Left kidney (tissue), 2 donors: ENCODE results near the gene NUP98. TPM values are rescaled to one million over a fixed set of nuclear protein-coding genes. Genes with fewer than 3 reads are reported as not detected.
"Not testable (repeated sequence)": the region's sequence is repeated elsewhere in the genome, so short reads cannot be mapped to it uniquely, and the experiment has no call there.

Experiments used
- DNase-seq: peaks from one replicate; pipeline ENCODE4 v3.0.0-alpha.2; 2013
- polyA plus RNA-seq: library from polyadenylated mRNA; unstranded; fragments of 120-200 nt; gene quantifications from one replicate; pipeline ENCODE4 v1.2.1, GENCODE V29; 2013; ENCODE audit not compliant: insufficient read length

Gene NUP98
- polyA plus RNA-seq, 1 donor = 78.0 TPM

GRCh38 chr11:3827434-3828186 lies 30.3 kb upstream of the NUP98 start:
- DNase-seq = no peak

DNA sequence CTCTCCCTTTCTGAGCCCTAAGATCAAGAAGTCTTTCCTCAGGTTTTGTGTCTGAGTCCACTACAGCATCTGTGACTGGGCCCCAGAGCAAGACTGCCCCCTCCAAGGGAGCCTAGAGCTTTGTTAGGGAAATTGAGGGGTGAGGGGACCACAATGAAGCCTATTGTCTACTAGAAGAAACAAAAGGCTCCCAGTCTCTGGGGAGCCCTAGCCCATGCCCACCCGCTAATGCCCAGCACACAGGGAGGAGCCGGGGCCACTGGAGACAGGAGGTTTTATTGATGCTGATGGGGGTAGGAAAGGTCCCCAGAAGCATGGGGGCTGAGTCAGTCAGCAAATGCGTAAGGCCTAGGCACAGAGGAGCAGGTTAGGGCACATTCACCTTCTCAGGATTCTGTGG lies 29.4 kb upstream of the NUP98 start:
- DNase-seq = no peak

GRCh38 chr11:3825473-3826154 lies 28.3 kb upstream of the NUP98 start:
- DNase-seq = no peak

DNA sequence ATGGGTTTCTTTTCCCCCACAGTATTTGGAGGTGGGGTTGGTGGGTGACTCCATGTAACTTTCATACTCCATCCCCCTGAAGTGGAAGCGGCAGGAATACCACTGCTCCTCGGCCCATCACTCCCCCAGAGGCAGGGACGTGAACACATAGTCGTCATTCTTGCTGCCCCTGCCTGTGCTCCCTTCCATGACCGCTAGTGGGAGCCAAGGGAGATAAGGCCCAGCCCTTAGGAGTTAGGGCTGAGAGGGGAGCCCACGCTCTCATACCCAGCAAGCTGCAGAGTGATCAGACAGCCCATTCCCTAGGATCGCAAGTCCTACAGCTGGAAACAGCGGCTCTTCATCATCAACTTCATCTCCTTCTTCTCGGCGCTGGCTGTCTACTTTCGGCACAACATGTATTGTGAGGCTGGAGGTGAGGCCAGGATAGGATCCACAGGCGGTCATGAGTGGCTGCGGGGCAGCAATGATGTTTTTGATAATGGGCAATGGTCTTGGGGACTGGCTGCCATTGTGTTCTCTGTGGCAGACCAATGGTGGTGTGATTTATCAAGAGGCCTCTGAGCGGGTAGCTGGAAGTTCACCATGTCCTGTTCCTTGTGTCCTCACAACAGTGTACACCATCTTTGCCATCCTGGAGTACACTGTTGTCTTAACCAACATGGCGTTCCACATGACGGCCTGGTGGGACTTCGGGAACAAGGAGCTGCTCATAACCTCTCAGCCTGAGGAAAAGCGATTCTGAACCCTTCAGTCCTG lies 27.5 kb upstream of the NUP98 start:
- DNase-seq = no peak

GRCh38 chr11:3823762-3824506 lies 26.6 kb upstream of the NUP98 start:
- no peak for DNase-seq

GRCh38 chr11:3823303-3823702 lies 25.9 kb upstream of the NUP98 start:
- DNase-seq = no peak

DNA sequence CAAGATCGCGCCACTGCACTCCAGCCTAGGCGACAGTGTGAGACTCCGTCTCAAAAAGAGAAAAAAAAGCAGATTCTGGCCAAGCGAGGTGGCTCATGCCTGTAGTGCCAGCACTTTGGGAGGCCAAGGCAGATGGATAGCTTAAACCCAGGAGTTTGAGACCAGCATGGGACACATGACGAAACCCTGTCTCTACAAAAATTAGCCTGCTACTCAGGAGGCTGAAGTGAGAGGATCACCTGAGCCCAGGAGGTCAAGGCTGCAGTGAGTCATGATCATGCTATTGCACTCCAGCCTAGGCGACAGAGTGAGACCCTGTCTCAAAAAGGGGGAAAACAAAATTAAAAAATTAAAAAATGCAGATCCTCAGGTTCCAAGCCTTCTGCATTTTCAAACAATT lies 25.0 kb upstream of the NUP98 start:
- DNase-seq = no peak

GRCh38 chr11:3820971-3821370 lies 23.6 kb upstream of the NUP98 start:
- no peak for DNase-seq

GRCh38 chr11:3817181-3817800 lies 19.9 kb upstream of the NUP98 start:
- no peak for DNase-seq

- no peak for DNase-seq
These were observed 19.3 kb upstream of the NUP98 start for GRCh38 chr11:3816673-3817072.

DNA sequence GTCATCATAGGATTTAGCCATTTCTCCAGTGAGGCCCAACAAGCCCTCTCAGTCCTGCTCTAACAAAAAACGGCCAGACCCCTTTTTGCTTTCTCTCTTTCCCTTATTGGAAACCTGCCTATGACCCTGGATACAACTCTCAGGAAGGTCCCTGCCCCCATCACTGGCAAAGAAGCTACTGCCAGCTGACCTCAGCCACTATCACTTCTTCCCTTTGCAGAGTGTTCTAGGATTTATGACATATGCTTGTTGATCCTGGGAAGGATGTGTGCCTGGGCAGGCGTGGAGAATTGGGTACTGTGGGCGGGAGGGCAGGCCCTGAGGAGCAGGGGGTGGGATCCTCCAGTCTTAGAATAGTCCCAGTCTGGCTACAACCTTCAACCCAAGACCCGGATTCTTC lies 18.5 kb upstream of the NUP98 start:
- no peak for DNase-seq

DNA sequence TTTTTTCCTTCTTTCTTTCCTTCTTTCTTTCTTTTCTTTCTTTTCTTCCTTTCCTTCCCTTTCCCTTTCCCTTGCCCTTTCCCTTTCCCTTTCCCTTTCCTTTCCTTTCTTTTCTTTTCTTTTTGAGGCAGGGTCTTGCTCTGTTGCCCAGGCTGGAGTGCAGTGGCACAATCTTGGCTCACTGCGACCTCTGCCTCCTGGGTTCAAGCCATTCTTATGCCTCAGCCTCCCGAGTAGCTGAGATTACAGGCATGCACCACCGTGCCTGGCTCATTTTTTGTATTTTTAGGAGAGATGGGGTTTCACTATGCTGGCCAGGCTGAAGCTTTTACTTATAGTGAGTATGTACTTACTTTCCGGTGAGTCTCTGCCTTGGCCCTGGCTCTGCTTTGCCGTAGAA lies 17.5 kb upstream of the NUP98 start:
- not testable (repeated sequence) for DNase-seq

DNA sequence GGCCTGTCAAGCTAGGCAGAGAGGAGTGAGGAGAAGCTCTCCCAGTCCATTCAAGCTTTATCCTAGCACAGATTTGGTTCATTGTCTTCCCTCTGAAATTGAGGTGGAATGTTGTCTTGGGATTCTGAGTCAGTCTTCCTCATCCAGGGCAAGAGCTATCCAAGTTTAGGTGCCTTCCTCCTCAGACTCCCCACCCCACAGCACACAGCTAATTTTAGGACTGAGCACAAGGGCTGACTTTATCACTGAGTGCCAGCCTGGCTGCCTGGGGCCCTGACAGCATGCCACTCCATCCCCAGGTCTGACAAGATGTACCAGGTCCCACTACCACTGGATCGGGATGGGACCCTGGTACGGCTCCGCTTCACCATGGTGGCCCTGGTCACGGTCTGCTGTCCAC lies 13.6 kb upstream of the NUP98 start:
- DNase-seq = no peak

DNA sequence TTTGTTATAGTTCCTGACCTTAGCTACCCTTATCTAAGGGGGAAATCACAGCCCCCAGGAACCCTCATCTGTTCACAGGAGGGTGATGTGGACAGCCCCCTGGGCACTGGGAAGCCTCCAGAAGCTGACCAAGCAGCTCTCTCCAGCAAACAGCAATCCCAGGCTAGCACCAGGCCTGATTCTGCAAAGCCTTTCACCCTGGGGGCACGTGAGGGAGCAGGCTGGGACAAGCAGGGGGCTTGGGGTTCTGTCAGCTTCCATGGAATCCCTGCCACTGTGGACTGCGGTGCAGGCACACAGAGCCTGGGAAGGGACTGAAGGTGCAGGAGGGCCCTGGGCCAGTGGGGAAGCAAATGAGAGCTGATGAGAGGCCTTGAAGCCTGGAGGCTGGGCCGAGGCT lies 13.1 kb upstream of the NUP98 start:
- no peak for DNase-seq

- DNase-seq = no peak
These were observed 12.2 kb upstream of the NUP98 start for GRCh38 chr11:3809624-3809928.

GRCh38 chr11:3808861-3809623 lies 11.7 kb upstream of the NUP98 start:
- peak; percentile 46 for DNase-seq

- DNase-seq = peak; percentile 71
These were observed 10.8 kb upstream of the NUP98 start, which contains the start of gene PGAP2 for GRCh38 chr11:3807909-3808860. PGAP2 (plus strand) TSS chr11:3808560; CDS start chr11:3811260, 2,700 bp downstream.

DNA sequence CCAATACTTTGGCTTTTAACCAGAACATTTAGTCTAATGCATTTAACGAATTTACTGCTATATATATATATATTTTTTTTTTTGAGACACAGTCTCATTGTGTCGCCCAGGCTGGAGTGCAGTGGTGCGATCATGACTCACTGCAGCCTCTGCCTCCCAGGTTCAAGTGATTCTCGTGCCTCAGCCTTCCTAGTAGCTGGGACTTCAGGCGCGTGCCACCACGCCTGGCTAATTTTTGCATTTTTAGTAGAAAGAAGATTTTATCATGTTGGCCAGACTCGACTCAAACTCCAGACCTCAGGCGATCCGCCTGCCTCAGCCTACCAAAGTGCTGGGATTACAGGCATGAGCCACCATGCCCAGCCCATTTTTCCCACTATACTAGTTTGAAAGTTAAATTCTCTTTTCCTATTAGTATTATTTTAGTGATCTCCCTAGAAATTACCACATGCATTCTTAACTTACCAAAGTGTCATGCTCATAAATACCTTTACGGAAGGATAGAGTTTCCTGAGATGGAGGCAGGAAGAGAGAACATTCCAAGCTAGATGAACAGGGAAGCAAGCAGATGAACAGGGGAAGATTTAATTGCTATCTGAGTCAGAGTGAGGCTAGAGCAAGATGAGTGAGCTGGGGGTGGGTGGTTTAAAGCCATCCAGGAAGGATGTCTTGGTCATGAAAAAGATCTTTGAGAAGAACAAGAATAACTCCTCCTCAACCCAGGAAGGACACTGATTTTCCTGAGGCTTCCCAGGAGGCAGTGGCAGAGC lies 6.6 kb upstream of the NUP98 start:
- no peak for DNase-seq
